Measurements from ENCODE around the gene DIP2A.
"Not testable (repeated sequence)": the region's sequence is repeated elsewhere in the genome, so short reads cannot be mapped to it uniquely, and the experiment has no call there.

Gene DIP2A

DNA sequence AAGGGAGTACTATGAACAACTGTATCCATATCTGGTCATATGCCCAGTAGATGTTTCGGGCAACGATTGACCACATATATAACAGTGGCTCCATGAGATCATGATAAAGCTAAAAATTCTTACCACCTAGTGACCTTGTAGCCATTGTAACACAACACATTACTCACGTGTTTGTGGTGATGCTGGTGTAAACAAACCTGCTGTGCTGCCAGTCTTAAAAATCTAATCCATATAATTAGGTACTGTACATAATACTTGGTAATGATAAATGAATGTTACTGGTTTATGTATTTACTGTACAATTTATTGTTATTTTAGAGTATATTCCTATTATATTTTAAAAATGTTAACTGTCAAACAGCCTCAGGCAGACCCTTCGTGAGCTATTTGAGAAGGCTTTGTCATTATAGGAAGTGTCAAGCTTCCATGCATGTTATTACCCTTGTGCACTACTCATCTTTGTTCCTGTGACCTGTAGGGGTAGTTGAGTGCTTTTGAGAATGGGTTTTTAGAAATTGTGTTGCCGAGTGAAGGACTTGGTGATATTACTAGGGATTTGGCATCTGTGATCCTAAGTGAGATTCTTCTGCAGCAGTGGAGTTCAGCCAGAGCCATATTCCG, 23.6 kb downstream of the DIP2A start:
- DNase-seq: no peak

- DNase-seq: no peak
Measured at GRCh38 chr21:46482846-46483231, 24.1 kb downstream of the DIP2A start.

GRCh38 chr21:46483300-46484295, 24.9 kb downstream of the DIP2A start:
- no peak for DNase-seq

GRCh38 chr21:46486481-46487126, 27.9 kb downstream of the DIP2A start:
- no peak for DNase-seq

- no peak for DNase-seq
Measured at GRCh38 chr21:46489162-46489663, 30.5 kb downstream of the DIP2A start.

- DNase-seq: no peak
Measured at GRCh38 chr21:46489800-46490199, 31.1 kb downstream of the DIP2A start.

GRCh38 chr21:46491553-46491952, 32.9 kb downstream of the DIP2A start:
- DNase-seq: no peak

DNA sequence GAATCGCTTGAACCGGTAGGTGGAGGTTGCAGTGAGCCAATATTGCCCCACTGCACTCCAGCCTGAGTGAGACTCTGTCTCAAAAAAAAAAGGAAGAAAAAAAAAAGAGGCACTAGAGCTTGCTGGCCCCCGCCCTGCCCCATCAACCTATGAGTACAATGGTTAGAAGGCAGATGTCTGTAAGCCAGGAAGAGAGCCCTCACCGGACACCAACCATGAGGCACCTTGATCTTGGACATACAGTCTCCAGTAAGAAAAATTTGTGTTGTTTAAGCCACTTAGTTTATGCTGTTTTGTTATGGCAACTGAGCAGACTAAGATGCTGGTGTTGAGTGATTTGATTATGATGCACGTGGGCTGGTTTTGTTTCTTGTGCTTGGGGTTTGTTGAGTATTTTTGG, 34.2 kb downstream of the DIP2A start:
- no peak for DNase-seq

GRCh38 chr21:46493828-46494227, 35.1 kb downstream of the DIP2A start:
- no peak for DNase-seq

GRCh38 chr21:46498335-46499050, 39.8 kb downstream of the DIP2A start:
- no peak for DNase-seq

DNA sequence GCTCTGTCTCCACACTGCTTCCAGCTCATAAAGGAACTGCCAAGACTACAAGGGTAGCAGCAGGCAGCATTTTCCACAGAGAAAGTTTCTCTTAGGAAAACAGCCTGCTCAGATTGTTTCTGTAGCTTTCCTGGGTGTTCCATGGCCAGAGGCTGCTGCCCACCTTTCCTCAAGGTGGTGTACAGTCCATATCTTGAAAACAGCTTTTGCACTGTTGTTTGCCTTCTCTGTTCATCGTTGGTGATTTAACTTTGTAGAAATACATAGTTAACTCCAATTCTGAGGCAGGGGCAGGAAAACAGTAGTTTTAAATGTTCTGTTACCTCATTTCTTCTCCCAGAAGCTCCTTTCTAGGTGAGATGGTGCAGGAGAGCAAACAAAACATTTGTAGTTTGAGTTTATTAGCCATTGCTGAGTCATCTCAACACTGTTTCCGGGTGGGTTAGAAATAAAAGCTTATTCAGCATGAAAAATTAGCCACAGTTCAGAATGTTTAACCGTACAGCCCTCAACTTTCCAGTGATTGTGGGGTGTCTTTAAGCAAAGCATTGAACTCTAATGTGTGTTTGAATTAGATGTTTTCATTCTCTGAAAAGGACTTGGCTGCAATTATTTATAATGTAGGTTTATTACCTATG, 41.7 kb downstream of the DIP2A start:
- DNase-seq: no peak

DNA sequence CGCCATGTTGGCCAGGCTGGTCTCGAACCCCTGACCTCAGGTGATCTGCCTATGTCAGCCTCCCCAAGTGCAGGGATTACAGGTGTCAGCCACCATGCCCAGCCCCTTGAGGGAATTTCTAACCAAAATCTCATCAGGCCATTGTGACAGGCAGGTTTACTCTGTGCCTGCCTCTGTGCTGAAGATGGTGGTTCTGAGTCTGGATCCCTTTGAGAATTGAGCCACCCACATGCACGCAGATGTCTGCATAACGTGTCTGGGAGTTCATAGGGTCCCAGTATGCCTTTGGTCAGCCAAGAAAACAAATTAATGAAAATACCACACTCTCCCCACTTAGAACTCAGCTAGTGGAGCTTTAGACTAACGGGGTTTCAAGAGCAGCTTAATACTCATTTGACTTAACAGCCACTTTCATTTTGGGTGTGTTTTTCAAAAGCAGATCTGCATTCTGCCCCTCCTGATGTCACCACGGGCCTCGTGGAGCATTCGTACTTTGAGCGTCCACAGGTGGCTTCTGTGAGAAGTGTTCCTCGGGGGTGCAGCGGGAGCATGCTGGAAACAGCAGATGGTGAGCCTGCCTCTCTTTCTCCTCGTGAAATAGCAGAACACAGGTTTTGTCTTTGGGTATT, 45.3 kb downstream of the DIP2A start:
- DNase-seq: no peak

GRCh38 chr21:46504666-46505065, 46.0 kb downstream of the DIP2A start:
- no peak for DNase-seq

DNA sequence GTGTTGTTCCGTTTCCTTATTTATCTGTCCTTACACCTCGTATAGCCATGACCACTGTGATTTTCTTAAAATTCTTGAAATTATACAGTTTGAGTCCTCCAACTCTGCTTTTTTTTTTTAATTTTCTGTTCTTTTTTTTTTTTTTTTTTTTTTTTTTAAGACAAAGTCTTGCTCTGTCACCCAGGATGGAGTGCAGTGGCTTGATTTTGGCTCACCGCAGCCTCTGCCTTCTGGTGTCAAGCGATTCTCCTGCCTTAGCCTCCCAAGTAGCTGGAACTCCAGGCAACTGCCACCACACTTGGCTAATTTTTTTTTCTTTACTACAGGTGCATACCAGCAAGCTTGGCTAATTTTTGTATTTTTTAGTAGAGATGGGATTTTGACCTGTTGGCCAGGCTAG, 48.9 kb downstream of the DIP2A start:
- DNase-seq: no peak

DNA sequence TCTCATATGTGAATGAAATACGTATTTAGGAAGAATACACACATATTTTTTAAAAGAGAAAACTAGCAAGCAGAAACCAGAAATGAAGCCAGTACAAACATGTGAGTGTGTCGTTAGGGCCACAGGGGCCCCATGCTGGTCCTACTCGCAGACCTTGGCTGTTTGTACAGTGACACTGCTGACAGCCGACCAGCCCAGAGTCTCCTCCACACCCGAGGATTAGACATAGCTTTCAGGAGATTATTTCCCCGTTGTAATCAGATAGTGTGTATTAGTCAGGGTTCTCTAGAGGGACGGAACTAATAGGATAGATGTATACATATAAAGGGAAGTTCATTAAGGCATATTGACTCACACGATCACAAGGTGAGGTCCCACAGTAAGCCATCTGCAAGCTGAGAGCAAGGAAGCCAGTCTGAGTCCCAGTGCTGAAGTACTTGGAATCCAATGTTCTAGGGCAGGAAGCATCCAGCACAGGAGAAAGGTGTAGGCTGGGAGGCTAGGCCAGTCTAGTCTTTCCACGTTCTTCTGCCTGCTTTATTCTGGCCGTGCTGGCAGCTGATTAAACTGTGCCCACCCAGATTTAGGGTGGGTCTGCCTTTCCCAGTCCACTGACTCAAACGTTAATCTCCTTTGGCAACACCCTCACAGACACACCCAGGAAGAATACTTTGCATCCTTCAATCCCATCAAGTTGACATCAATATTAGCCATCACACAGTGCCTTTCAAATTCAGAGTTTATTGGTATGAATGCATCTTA, 51.2 kb downstream of the DIP2A start:
- DNase-seq: no peak

GRCh38 chr21:46515109-46515508, 56.4 kb downstream of the DIP2A start:
- DNase-seq: no peak

DNA sequence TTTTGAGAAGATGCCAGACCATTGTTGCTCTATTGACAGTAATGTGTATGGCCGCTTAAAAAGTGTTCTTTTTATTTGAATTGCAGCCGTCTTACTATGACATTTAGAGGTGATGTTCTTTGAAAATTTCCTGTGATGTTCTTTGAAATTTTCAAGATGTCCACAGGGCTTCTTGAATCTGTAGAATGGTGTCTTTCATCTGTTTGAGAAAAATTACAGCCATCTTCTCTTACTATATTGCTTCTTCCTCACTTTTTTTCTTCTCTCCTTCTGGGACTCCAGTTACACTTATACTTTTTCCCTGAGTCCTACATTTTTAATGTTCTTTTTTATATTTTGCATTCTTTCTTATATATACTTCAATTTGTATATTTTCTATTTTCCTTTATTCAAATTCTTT, 57.4 kb downstream of the DIP2A start:
- DNase-seq: no peak

- DNase-seq: no peak
Measured at GRCh38 chr21:46517361-46517760, 58.7 kb downstream of the DIP2A start.

DNA sequence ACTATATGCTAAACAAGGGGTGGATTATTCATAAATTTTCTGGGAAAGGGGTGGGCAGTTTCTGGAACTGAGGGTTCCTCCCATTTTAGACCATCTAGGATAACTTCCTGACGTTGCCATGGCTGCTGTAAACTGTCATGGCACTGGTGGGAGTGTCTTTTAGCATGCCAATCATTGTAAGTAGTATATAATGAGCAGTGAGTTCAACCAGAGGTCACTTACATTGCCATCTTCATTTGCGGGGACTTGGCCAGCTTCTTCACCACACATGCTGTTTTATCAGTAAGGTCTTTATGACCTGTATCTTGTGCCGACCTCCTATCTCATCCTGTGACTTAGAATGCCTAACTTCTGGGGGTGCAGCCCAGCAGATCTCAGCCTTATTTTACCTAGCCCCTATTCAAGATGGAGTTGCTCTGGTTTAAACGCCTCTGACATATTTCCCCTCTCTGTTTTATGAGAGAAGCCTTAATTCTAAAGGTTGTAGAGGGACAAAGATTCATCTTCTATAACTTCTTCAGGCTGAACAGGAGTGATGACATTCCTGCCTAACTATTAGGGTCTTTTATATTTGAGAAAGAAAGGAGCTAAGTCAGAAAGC, 60.4 kb downstream of the DIP2A start:
- no peak for DNase-seq

- DNase-seq: not testable (repeated sequence)
Measured at GRCh38 chr21:46527393-46527792, 68.7 kb downstream of the DIP2A start.

Data from right kidney (tissue), 1 donor.